ENCODE data around the gene RHOBTB3. TPM values are rescaled to one million over a fixed set of nuclear protein-coding genes. Genes with fewer than 3 reads are reported as not detected.

The RHOBTB3 gene
- total RNA-seq, 1 donor from 2014 or later = 73.8 TPM

DNA sequence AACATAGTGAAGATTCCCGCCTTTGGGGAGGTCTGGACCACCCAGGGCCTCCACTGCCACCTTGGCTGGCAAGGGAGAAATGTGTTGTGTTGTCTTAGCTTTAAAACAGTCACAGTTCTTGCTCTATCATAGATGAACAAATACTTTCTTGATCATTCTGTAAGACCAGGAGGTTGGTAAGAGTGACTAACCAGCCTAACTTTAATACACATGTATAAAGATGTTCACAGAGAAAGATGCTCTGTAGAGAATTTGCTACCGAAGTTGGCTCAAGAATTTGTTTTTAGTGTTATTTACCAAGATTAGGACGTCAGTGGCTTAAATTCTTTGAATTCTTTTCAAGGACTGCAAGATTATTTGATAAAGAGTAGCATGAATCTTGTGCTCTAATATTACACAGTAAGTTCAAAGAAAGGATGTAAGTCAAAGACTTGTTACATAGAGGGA lies 63.0 kb downstream of the RHOBTB3 start:
- Mint-ChIP-seq H3K27ac (ENCODE audit: unreplicated experiment) (no peak overlapping the region), H3K4me3 (ENCODE audit: unreplicated experiment) (no peak overlapping the region), H3K4me1 (ENCODE audit: low read depth, unreplicated experiment) (peaks cover 17% of the 10 kb centered on the region), H3K9me3 (ENCODE audit: unreplicated experiment) (no peaks in the 10 kb centered on the region), H3K27me3 (ENCODE audit: low read depth, unreplicated experiment) (no peaks in the 10 kb centered on the region), H3K36me3 (ENCODE audit: low read depth, unreplicated experiment) (peaks cover 25% of the 10 kb centered on the region)
- H3K36me3 ChIP-seq (ENCODE audit: insufficient read depth, low read length) = peaks cover 28% of the 10 kb centered on the region
- no peaks in the 10 kb centered on the region for H3K9me3 ChIP-seq (ENCODE audit: insufficient read depth, low read depth, low read length)
- peak; percentile 58 for DNase-seq (ENCODE audit: low read depth)
- H3K4me3 ChIP-seq (ENCODE audit: insufficient read depth, low read depth, low read length) = no peak overlapping the region
- peak overlapping the region; percentile 9 for H3K27ac ChIP-seq (ENCODE audit: low read depth, low read length)
- no peak overlapping the region for H2AFZ ChIP-seq (ENCODE audit: low read depth, low read length)
- no peak overlapping the region for H3K4me2 ChIP-seq (ENCODE audit: low read length)
- TF ChIP-seq, protein P1, sequence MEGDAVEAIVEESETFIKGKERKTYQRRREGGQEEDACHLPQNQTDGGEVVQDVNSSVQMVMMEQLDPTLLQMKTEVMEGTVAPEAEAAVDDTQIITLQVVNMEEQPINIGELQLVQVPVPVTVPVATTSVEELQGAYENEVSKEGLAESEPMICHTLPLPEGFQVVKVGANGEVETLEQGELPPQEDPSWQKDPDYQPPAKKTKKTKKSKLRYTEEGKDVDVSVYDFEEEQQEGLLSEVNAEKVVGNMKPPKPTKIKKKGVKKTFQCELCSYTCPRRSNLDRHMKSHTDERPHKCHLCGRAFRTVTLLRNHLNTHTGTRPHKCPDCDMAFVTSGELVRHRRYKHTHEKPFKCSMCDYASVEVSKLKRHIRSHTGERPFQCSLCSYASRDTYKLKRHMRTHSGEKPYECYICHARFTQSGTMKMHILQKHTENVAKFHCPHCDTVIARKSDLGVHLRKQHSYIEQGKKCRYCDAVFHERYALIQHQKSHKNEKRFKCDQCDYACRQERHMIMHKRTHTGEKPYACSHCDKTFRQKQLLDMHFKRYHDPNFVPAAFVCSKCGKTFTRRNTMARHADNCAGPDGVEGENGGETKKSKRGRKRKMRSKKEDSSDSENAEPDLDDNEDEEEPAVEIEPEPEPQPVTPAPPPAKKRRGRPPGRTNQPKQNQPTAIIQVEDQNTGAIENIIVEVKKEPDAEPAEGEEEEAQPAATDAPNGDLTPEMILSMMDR (IDR thresholded peaks at IDR 0.05; ENCODE audit: insufficient read depth, low read depth, low read length) = no peak
- no peak for TF ChIP-seq EZH2 (IDR thresholded peaks at IDR 0.05; ENCODE audit: insufficient read depth, low read length)
- peaks cover 5% of the 10 kb centered on the region for H3K4me1 ChIP-seq (ENCODE audit: insufficient read depth, low read length)
- no peak for FAIRE-seq
- H3K9ac ChIP-seq (ENCODE audit: low read length) = no peak overlapping the region
- no peaks in the 10 kb centered on the region for H3K79me2 ChIP-seq (ENCODE audit: insufficient read depth, low read length)
- no peaks in the 10 kb centered on the region for H4K20me1 ChIP-seq (ENCODE audit: insufficient read depth, low read length)
- H3K27me3 ChIP-seq (ENCODE audit: insufficient read depth, low read length) = no peaks in the 10 kb centered on the region

DNA sequence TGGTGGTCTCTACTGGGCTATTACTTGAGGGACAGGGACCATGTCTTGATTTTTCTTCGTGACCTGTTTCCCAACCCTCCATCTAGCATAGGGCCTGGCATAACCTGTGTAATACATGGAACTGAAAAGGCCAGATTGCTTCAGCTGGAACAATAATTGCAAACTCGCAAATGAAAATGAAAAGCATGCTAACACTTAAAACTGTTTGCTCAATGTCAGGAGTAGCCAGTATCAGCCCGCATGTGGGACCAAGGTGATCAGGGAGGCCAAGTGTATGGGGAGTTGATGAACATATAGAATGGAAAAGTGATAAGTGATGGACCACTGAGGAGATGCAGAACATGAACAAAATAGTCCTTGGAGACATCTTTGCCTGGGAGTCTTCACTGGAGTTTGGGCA lies 66.2 kb downstream of the RHOBTB3 start:
- Mint-ChIP-seq H3K4me1 (ENCODE audit: low read depth, unreplicated experiment) (peaks cover 14% of the 10 kb centered on the region), H3K27ac (ENCODE audit: unreplicated experiment) (no peak overlapping the region), H3K27me3 (ENCODE audit: low read depth, unreplicated experiment) (no peaks in the 10 kb centered on the region), H3K9me3 (ENCODE audit: unreplicated experiment) (no peaks in the 10 kb centered on the region), H3K36me3 (ENCODE audit: low read depth, unreplicated experiment) (peaks cover 14% of the 10 kb centered on the region), H3K4me3 (ENCODE audit: unreplicated experiment) (no peak overlapping the region)
- Histone ChIP-seq H3K36me3 (ENCODE audit: insufficient read depth, low read length) (peaks cover 8% of the 10 kb centered on the region), H2AFZ (ENCODE audit: low read depth, low read length) (no peak overlapping the region), H3K4me1 (ENCODE audit: insufficient read depth, low read length) (peaks cover 5% of the 10 kb centered on the region), H3K9me3 (ENCODE audit: insufficient read depth, low read depth, low read length) (no peaks in the 10 kb centered on the region), H3K27ac (ENCODE audit: low read depth, low read length) (no peak overlapping the region), H3K4me2 (ENCODE audit: low read length) (no peak overlapping the region), H3K4me3 (ENCODE audit: insufficient read depth, low read depth, low read length) (no peak overlapping the region), H4K20me1 (ENCODE audit: insufficient read depth, low read length) (no peaks in the 10 kb centered on the region), H3K27me3 (ENCODE audit: insufficient read depth, low read length) (no peaks in the 10 kb centered on the region), H3K9ac (ENCODE audit: low read length) (no peak overlapping the region), H3K79me2 (ENCODE audit: insufficient read depth, low read length) (no peaks in the 10 kb centered on the region)
- TF ChIP-seq, protein P1 (IDR thresholded peaks at IDR 0.05; ENCODE audit: insufficient read depth, low read depth, low read length) = no peak
- TF ChIP-seq EZH2 (IDR thresholded peaks at IDR 0.05; ENCODE audit: insufficient read depth, low read length) = no peak
- DNase-seq (ENCODE audit: low read depth) (no peak), FAIRE-seq (no peak)

DNA sequence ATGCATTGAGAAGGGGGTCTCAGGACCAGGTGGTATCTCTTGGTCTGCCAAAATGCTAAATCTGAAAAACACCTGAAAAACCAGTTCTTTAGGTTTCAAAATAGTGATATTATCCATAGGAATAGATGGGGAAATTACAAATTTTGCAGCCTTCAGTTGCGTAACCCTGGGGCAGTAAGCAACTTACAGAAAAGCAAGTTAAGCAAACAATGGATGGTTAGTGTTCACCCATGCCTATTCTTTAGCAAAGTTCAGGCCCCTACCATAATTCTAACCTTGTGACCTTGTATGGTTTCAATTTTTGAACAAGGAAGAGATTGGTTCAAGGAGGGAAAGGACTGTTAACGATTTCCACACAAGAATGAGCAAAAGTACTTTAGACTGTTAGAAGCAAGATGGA lies 66.9 kb downstream of the RHOBTB3 start:
- FAIRE-seq (no peak), DNase-seq (ENCODE audit: low read depth) (no peak)
- no peaks in the 10 kb centered on the region for H3K27me3 ChIP-seq (ENCODE audit: insufficient read depth, low read length)
- peaks cover 5% of the 10 kb centered on the region for H3K4me1 ChIP-seq (ENCODE audit: insufficient read depth, low read length)
- no peak overlapping the region for H3K4me3 ChIP-seq (ENCODE audit: insufficient read depth, low read depth, low read length)
- Mint-ChIP-seq H3K36me3 (ENCODE audit: low read depth, unreplicated experiment) (peaks cover 14% of the 10 kb centered on the region), H3K27me3 (ENCODE audit: low read depth, unreplicated experiment) (no peaks in the 10 kb centered on the region), H3K4me1 (ENCODE audit: low read depth, unreplicated experiment) (peaks cover 20% of the 10 kb centered on the region), H3K27ac (ENCODE audit: unreplicated experiment) (no peak overlapping the region), H3K4me3 (ENCODE audit: unreplicated experiment) (no peak overlapping the region), H3K9me3 (ENCODE audit: unreplicated experiment) (no peaks in the 10 kb centered on the region)
- H4K20me1 ChIP-seq (ENCODE audit: insufficient read depth, low read length) = no peaks in the 10 kb centered on the region
- H3K4me2 ChIP-seq (ENCODE audit: low read length) = no peak overlapping the region
- no peaks in the 10 kb centered on the region for H3K79me2 ChIP-seq (ENCODE audit: insufficient read depth, low read length)
- H3K36me3 ChIP-seq (ENCODE audit: insufficient read depth, low read length) = peaks cover 8% of the 10 kb centered on the region
- H3K27ac ChIP-seq (ENCODE audit: low read depth, low read length) = no peak overlapping the region
- no peak for TF ChIP-seq EZH2 (IDR thresholded peaks at IDR 0.05; ENCODE audit: insufficient read depth, low read length)
- TF ChIP-seq, protein P1 (IDR thresholded peaks at IDR 0.05; ENCODE audit: insufficient read depth, low read depth, low read length) = no peak
- H2AFZ ChIP-seq (ENCODE audit: low read depth, low read length) = no peak overlapping the region
- H3K9ac ChIP-seq (ENCODE audit: low read length) = no peak overlapping the region
- no peaks in the 10 kb centered on the region for H3K9me3 ChIP-seq (ENCODE audit: insufficient read depth, low read depth, low read length)

All from astrocyte (in vitro differentiated cells and primary cell).